SK-N-SH treated with all-trans-retinoic acid at 6 μM for 48 hours (cell line): ENCODE data around the gene PRR22.

Experiments used
- ATAC-seq: fragments of 200-7000 bp; cut with Tn5 transposase; 3 replicates; pipeline ENCODE4 v1.9.1; 2020; ENCODE audit warnings: mild to moderate bottlenecking, moderate library complexity
- ARNTL ChIP-seq: fragments of 450-650 bp; formaldehyde crosslinking; IDR thresholded peaks from 2 replicates; pipeline ENCODE4 v1.5.0; 2020; ENCODE audit warnings: low read depth, mild to moderate bottlenecking, moderate library complexity, borderline replicate concordance
- BACH2 ChIP-seq: fragments of 250-450 bp; sonication (Bioruptor Pico); IDR thresholded peaks from 2 replicates; pipeline ENCODE4 v1.9.0; 2021; ENCODE audit warnings: mild to moderate bottlenecking, borderline replicate concordance
- CREB5 ChIP-seq: fragments of 250-450 bp; sonication (Bioruptor Pico); IDR thresholded peaks from 2 replicates; pipeline ENCODE4 v1.5.1; 2020; ENCODE audit warnings: low read depth, mild to moderate bottlenecking, moderate library complexity
- CSDC2 ChIP-seq: fragments of 250-450 bp; sonication (Bioruptor Pico); IDR thresholded peaks from 2 replicates; pipeline ENCODE4 v1.5.0; 2020; ENCODE audit warnings: mild to moderate bottlenecking, moderate library complexity
- CSRNP3 ChIP-seq: fragments of 250-450 bp; sonication (Bioruptor Pico); IDR thresholded peaks from 2 replicates; pipeline ENCODE4 v1.5.1; 2021; ENCODE audit warnings: mild to moderate bottlenecking, moderate library complexity
- ESRRG ChIP-seq: fragments of 250-450 bp; sonication (Bioruptor Pico); IDR thresholded peaks from 2 replicates; pipeline ENCODE4 v1.6.1; 2021; ENCODE audit warnings: mild to moderate bottlenecking
- GLIS3 ChIP-seq: fragments of 250-450 bp; sonication (Bioruptor Pico); IDR thresholded peaks from 2 replicates; pipeline ENCODE4 v1.5.0; 2020; ENCODE audit warnings: mild to moderate bottlenecking, moderate library complexity
- OSR1 ChIP-seq: fragments of 250-450 bp; sonication (Bioruptor Pico); IDR thresholded peaks from 2 replicates; pipeline ENCODE4 v1.8.0; 2022; ENCODE audit warnings: moderate library complexity, mild to moderate bottlenecking, inconsistent platforms
- PATZ1 ChIP-seq: fragments of 250-450 bp; sonication (Bioruptor Pico); IDR thresholded peaks from 2 replicates; pipeline ENCODE4 v1.8.0; 2020; ENCODE audit warnings: mild to moderate bottlenecking, moderate library complexity, borderline replicate concordance
- PPARA ChIP-seq: fragments of 250-450 bp; sonication (Bioruptor Pico); IDR thresholded peaks from 2 replicates; pipeline ENCODE4 v1.5.0; 2020; ENCODE audit warnings: mild to moderate bottlenecking, borderline replicate concordance
- RARB ChIP-seq: fragments of 250-450 bp; sonication (Bioruptor Pico); IDR thresholded peaks from 2 replicates; pipeline ENCODE4 v1.8.0; 2021; ENCODE audit warnings: mild to moderate bottlenecking, moderate library complexity
- SNAI2 ChIP-seq: fragments of 250-450 bp; sonication (Bioruptor Pico); IDR thresholded peaks from 2 replicates; pipeline ENCODE4 v1.5.0; 2020; ENCODE audit warnings: mild to moderate bottlenecking, moderate library complexity
- TCF4 ChIP-seq: fragments of 250-450 bp; sonication (Bioruptor Pico); IDR thresholded peaks from 2 replicates; pipeline ENCODE4 v1.8.0; 2021; ENCODE audit warnings: mild to moderate bottlenecking, moderate library complexity, borderline replicate concordance
- TOX ChIP-seq: fragments of 250-450 bp; sonication (Bioruptor Pico); IDR thresholded peaks from 2 replicates; pipeline ENCODE4 v1.8.0; 2021; ENCODE audit warnings: mild to moderate bottlenecking, moderate library complexity, borderline replicate concordance
- TSHZ2 ChIP-seq: fragments of 250-450 bp; sonication (Bioruptor Pico); IDR thresholded peaks from 2 replicates; pipeline ENCODE4 v1.5.0; 2020; ENCODE audit warnings: mild to moderate bottlenecking, moderate library complexity
- ZC3H10 ChIP-seq: fragments of 250-450 bp; sonication (Bioruptor Pico); IDR thresholded peaks from 2 replicates; pipeline ENCODE4 v1.5.1; 2021; ENCODE audit warnings: mild to moderate bottlenecking, moderate library complexity
- ZFP3 ChIP-seq: fragments of 250-450 bp; sonication (Bioruptor Pico); IDR thresholded peaks from 2 replicates; pipeline ENCODE4 v1.5.0; 2020; ENCODE audit warnings: mild to moderate bottlenecking, moderate library complexity
- ZFP30 ChIP-seq: fragments of 450-650 bp; formaldehyde crosslinking; IDR thresholded peaks from 2 replicates; pipeline ENCODE4 v1.5.0; 2022; ENCODE audit warnings: mild to moderate bottlenecking, moderate library complexity
- ZNF565 ChIP-seq: fragments of 450-650 bp; formaldehyde crosslinking; conservative IDR thresholded peaks from 2 replicates; pipeline ENCODE4 v1.5.0; 2020; ENCODE audit warnings: low read depth, mild to moderate bottlenecking, moderate library complexity
- ZNF70 ChIP-seq: fragments of 450-650 bp; formaldehyde crosslinking; IDR thresholded peaks from 2 replicates; pipeline ENCODE4 v1.5.0; 2020; ENCODE audit warnings: mild to moderate bottlenecking, moderate library complexity
- ZNF8 ChIP-seq: fragments of 450-650 bp; formaldehyde crosslinking; IDR thresholded peaks from 2 replicates; pipeline ENCODE4 v1.5.0; 2020; ENCODE audit warnings: mild to moderate bottlenecking, moderate library complexity

PRR22 gene

GRCh38 chr19:5820785-5821184 is 36.2 kb upstream of the PRR22 start:
- TF ChIP-seq ZC3H10 (CRISPR knock-in tag) (no peak), ESRRG (CRISPR knock-in tag) (no peak), CSRNP3 (CRISPR knock-in tag) (no peak), ZNF70 (CRISPR knock-in tag) (no peak), OSR1 (CRISPR knock-in tag) (no peak)
- no peak for ATAC-seq

- no peak for ATAC-seq
- no peak for TF ChIP-seq ESRRG (CRISPR knock-in tag)
- TF ChIP-seq ZC3H10 (CRISPR knock-in tag): no peak
- TF ChIP-seq, all 23 proteins: peak for 0
These were observed 34.0 kb upstream of the PRR22 start for GRCh38 chr19:5818594-5818993.

- ATAC-seq: no peak
- TF ChIP-seq TCF4 (CRISPR knock-in tag): no peak
- TF ChIP-seq ZFP30 (CRISPR knock-in tag): no peak
- no peak for TF ChIP-seq TSHZ2 (CRISPR knock-in tag)
- no peak for TF ChIP-seq ZC3H10 (CRISPR knock-in tag)
- no peak for TF ChIP-seq TOX (CRISPR knock-in tag)
- TF ChIP-seq CSRNP3 (CRISPR knock-in tag): no peak
These were observed 32.7 kb upstream of the PRR22 start for GRCh38 chr19:5817218-5817617.

GRCh38 chr19:5814852-5815246 is 30.3 kb upstream of the PRR22 start:
- peak; percentile 30; the same call in 2 of the 3 replicates for ATAC-seq
- TF ChIP-seq BACH2 (CRISPR knock-in tag): no peak
- TF ChIP-seq ARNTL (CRISPR knock-in tag): no peak
- TF ChIP-seq TSHZ2 (CRISPR knock-in tag): no peak
- no peak for TF ChIP-seq ZFP3
- no peak for TF ChIP-seq PPARA (CRISPR knock-in tag)
- TF ChIP-seq ZNF8 (CRISPR knock-in tag): no peak
- TF ChIP-seq SNAI2 (CRISPR knock-in tag): no peak
- no peak for TF ChIP-seq ZNF565 (CRISPR knock-in tag)
- TF ChIP-seq GLIS3 (CRISPR knock-in tag): no peak
- TF ChIP-seq CREB5: no peak
- TF ChIP-seq OSR1 (CRISPR knock-in tag): no peak
- TF ChIP-seq ZFP30 (CRISPR knock-in tag): no peak
- no peak for TF ChIP-seq TOX (CRISPR knock-in tag)
- TF ChIP-seq RARB (CRISPR knock-in tag): no peak
- TF ChIP-seq TCF4 (CRISPR knock-in tag): no peak
- no peak for TF ChIP-seq CSDC2 (CRISPR knock-in tag)
- no peak for TF ChIP-seq PATZ1 (CRISPR knock-in tag)
- TF ChIP-seq, all 23 proteins: peak for 0
